Heart left ventricle (tissue), 13 donors: ENCODE data around the gene ATP1B3.

Experiments
- CTCF ChIP-seq, 12 donors: fragments of 200-600 bp; sonication (generic) in 4 of 12; IDR thresholded peaks; one replicate each; pipeline versions ENCODE4 v1.5.0 to v1.8.0; 2018 to 2022; ENCODE audit warnings: antibody characterized with exemption in 12 of 12, mild to moderate bottlenecking in 5 of 12
- POLR2A ChIP-seq, 2 donors: fragments of 450-650 bp; IDR thresholded peaks; one replicate each; pipeline ENCODE4 v1.6.1; 2017; ENCODE audit warnings: antibody characterized with exemption in 2 of 2, mild to moderate bottlenecking in 2 of 2, moderate library complexity in 2 of 2
- donor health status: ischemic (EF 13 %, LVEDD 7.1; RV severe dilation, severe dysfunction).
- donor health status: DM: no; HTN: yes; CAD: no.
- donor health status: DM: no; HTN: no; CAD: no.
- donor health status: ischemic (EF 25% LVEDD 6.9; RV normal size, moderate dysfunction).
- donor health status: ischemic (EF 25% LVEDD 5.7; RV mildly dilated, moderate dysfunction).
- donor health status: ischemic (EF 35%, LVEDD 5.7; RV mildly dilated, moderate dysfunction).
- donor health status: nonischemic (EF 11% LVEDD 7.7; RV severe dilation, severe dysfunction).
- donor health status: DM: yes; HTN: yes; CAD: no.
- donor health status: PGD.
- donor health status: ischemic (EF 29% LVEDD 5.4; RV normal size, mild dysfunction).
- donor health status: nonischemic (EF 23%, LVEDD 6.1; RV moderate dilation, normal function).

DNA sequence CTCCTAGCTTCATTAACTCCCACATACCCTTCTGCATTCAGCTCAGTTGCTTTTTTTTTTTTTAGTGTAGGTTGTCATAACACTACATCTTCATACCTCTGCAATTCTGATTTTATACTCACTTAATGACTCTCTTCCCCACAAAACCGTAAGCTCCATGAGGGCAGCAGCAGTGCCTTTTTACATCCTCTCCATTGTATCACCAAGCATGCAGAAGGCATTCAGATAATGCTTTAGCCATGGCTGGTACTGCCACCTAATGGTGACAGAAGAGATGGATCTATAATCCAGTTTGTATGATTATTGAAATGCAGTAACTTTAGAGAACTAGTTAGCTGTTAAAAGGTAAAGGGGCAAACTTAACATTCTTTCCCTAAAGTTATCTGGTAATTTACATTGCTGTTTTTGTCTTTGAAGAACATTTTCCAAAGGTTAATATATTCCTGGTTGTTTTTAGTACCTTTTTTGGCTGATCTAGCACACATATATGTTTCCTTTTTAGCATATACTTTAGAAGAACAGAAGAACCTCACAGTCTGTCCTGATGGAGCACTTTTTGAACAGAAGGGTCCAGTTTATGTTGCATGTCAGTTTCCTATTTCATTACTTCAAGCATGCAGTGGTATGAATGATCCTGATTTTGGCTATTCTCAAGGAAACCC lies 36.8 kb downstream of the ATP1B3 start:
- TF ChIP-seq CTCF (IDR thresholded peaks at IDR 0.05) (peak; percentile 56 to 75 (median 67)), POLR2A (IDR thresholded peaks at IDR 0.05) (no peak)
